GM23338 (cell line): ENCODE results near the gene PEX11A. TPM values are rescaled to one million over a fixed set of nuclear protein-coding genes. Genes with fewer than 3 reads are reported as not detected.

Experiments
- ATAC-seq: fragments of 200-7000 bp; cut with Tn5 transposase; 3 replicates; pipeline ENCODE4 v1.9.1; 2020
- DNase-seq: peaks from one replicate; pipeline ENCODE4 v3.0.0-alpha.2; 2015; ENCODE audit warnings: low spot score
- H2AFZ ChIP-seq: fragments of 200-600 bp; sonication (generic); 2 replicates; pipeline ENCODE4 v1.8.0; 2016; ENCODE audit warnings: antibody characterized with exemption, mild to moderate bottlenecking, moderate library complexity
- H3F3A ChIP-seq: fragments of 200-600 bp; sonication (generic); replicated peaks from 2 replicates; pipeline ENCODE4 v1.8.0; 2017; ENCODE audit warnings: antibody characterized with exemption, mixed run types, low read depth
- H3K27ac ChIP-seq: fragments of 200-600 bp; sonication (generic); 2 replicates; pipeline ENCODE4 v1.6.1; 2016; ENCODE audit warnings: low read depth
- H3K27me3 ChIP-seq: fragments of 200-600 bp; sonication (generic); 2 replicates; pipeline ENCODE4 v1.8.0; 2016; ENCODE audit warnings: mild to moderate bottlenecking, mixed run types, moderate library complexity; ENCODE audit not compliant: insufficient read depth
- H3K36me3 ChIP-seq: fragments of 200-600 bp; sonication (generic); 2 replicates; pipeline ENCODE4 v1.8.0; 2016; ENCODE audit warnings: mild to moderate bottlenecking; ENCODE audit not compliant: insufficient read depth
- H3K4me1 ChIP-seq: fragments of 200-600 bp; sonication (generic); 2 replicates; pipeline ENCODE4 v1.8.0; 2016; ENCODE audit warnings: mild to moderate bottlenecking, moderate library complexity; ENCODE audit not compliant: insufficient read depth
- H3K4me2 ChIP-seq: fragments of 200-600 bp; sonication (generic); 2 replicates; pipeline ENCODE4 v1.7.1; 2017; ENCODE audit warnings: mixed run types
- H3K4me3 ChIP-seq: fragments of 200-600 bp; sonication (generic); 2 replicates; pipeline ENCODE4 v1.6.1; 2016; ENCODE audit warnings: mixed run types
- H3K79me2 ChIP-seq: fragments of 200-600 bp; sonication (generic); replicated peaks from 2 replicates; pipeline ENCODE4 v1.8.0; 2017; ENCODE audit warnings: mild to moderate bottlenecking; ENCODE audit not compliant: insufficient read depth
- H3K9me2 ChIP-seq: fragments of 200-600 bp; sonication (generic); 2 replicates; pipeline ENCODE4 v1.8.0; 2017; ENCODE audit not compliant: insufficient read depth
- H4K20me1 ChIP-seq: fragments of 200-600 bp; sonication (generic); replicated peaks from 2 replicates; pipeline ENCODE4 v1.8.0; 2017; ENCODE audit warnings: mild to moderate bottlenecking; ENCODE audit not compliant: insufficient read depth
- H3K27ac Mint-ChIP-seq: 2 replicates; pipeline ENCODE4 v1.8.0; 2020; ENCODE audit warnings: inconsistent platforms, mild to moderate bottlenecking, moderate library complexity, mixed read lengths
- H3K27me3 Mint-ChIP-seq: 3 replicates; pipeline ENCODE4 v1.8.0; 2022; ENCODE audit warnings: low read depth, mild to moderate bottlenecking, moderate library complexity, mixed read lengths, inconsistent platforms; ENCODE audit not compliant: insufficient read depth, poor library complexity
- H3K36me3 Mint-ChIP-seq: 3 replicates; pipeline ENCODE4 v1.8.0; 2021; ENCODE audit warnings: low read depth, mild to moderate bottlenecking, inconsistent platforms, moderate library complexity, mixed read lengths
- H3K4me1 Mint-ChIP-seq: 3 replicates; pipeline ENCODE4 v1.8.0; 2020; ENCODE audit warnings: mild to moderate bottlenecking, inconsistent platforms, mixed read lengths
- H3K4me3 Mint-ChIP-seq: 3 replicates; pipeline ENCODE4 v1.8.0; 2021; ENCODE audit warnings: moderate library complexity, mild to moderate bottlenecking, inconsistent platforms, mixed read lengths
- H3K9me3 Mint-ChIP-seq: 3 replicates; pipeline ENCODE4 v1.8.0; 2020; ENCODE audit warnings: moderate library complexity, mild to moderate bottlenecking, inconsistent platforms, mixed read lengths
- CREB1 ChIP-seq: fragments of 250-450 bp; sonication (Bioruptor Pico); IDR thresholded peaks from 2 replicates; pipeline ENCODE4 v1.5.0; 2020; ENCODE audit warnings: low read depth, mild to moderate bottlenecking, moderate library complexity
- CTCF ChIP-seq, 2 experiments: fragments of 200-600 bp in 1 of 2; sonication (generic) in 1 of 2; conservative IDR thresholded peaks; 2 replicates each; pipeline versions ENCODE4 v1.5.1 to v1.6.1; 2016 to 2017; ENCODE audit warnings: antibody characterized with exemption in 2 of 2, low read depth in 2 of 2, mild to moderate bottlenecking in 2 of 2, moderate library complexity in 1 of 2
- ETS1 ChIP-seq: IDR thresholded peaks from 2 replicates; pipeline ENCODE4 v1.6.1; 2016; ENCODE audit warnings: antibody characterized with exemption
- EZH2 ChIP-seq: fragments of 200-600 bp; sonication (generic); IDR thresholded peaks from one replicate; pipeline ENCODE4 v1.8.0; 2017; ENCODE audit warnings: antibody characterized with exemption, mild to moderate bottlenecking, low read depth; ENCODE audit not compliant: unreplicated experiment
- EZH2phosphoT487 ChIP-seq: fragments of 200-600 bp; sonication (generic); IDR thresholded peaks from one replicate; pipeline ENCODE4 v1.8.1; 2018; ENCODE audit warnings: antibody characterized with exemption; ENCODE audit not compliant: unreplicated experiment
- JUNB ChIP-seq: IDR thresholded peaks from one replicate; pipeline ENCODE4 v1.6.1; 2016; ENCODE audit warnings: antibody characterized with exemption; ENCODE audit not compliant: unreplicated experiment
- NANOG ChIP-seq: IDR thresholded peaks from 2 replicates; pipeline ENCODE4 v1.6.1; 2016; ENCODE audit warnings: antibody characterized with exemption, borderline replicate concordance
- REST ChIP-seq: IDR thresholded peaks from one replicate; pipeline ENCODE4 v1.6.1; 2018; ENCODE audit warnings: antibody characterized with exemption; ENCODE audit not compliant: unreplicated experiment
- STAT1 ChIP-seq: IDR thresholded peaks from one replicate; pipeline ENCODE4 v1.6.1; 2016; ENCODE audit warnings: antibody characterized with exemption; ENCODE audit not compliant: unreplicated experiment
- ZNF114 ChIP-seq: fragments of 250-450 bp; sonication (Bioruptor Pico); IDR thresholded peaks from 2 replicates; pipeline ENCODE4 v1.5.0; 2020; ENCODE audit warnings: mild to moderate bottlenecking, moderate library complexity
- ZNF331 ChIP-seq: fragments of 250-450 bp; sonication (Bioruptor Pico); IDR thresholded peaks from 2 replicates; pipeline ENCODE4 v1.5.0; 2020; ENCODE audit warnings: low read depth, mild to moderate bottlenecking, moderate library complexity
- ZNF462 ChIP-seq: fragments of 250-450 bp; sonication (Bioruptor Pico); IDR thresholded peaks from 2 replicates; pipeline ENCODE4 v1.5.0; 2020; ENCODE audit warnings: mild to moderate bottlenecking, moderate library complexity
- polyA plus RNA-seq: library from polyadenylated mRNA; unstranded; fragments of >200 nt; fragmentation: Nextera tagmentation; extraction: Ambion mirVana; gene quantifications from 2 replicates; pipeline ENCODE4 v1.2.1, GENCODE V29; 2016
- total RNA-seq: library from RNA; depleted of rRNA; stranded (reverse); fragments of >200 nt; shearing (Covaris generic); gene quantifications from 2 replicates; pipeline ENCODE4 v1.2.3, GENCODE V29; 2014

The PEX11A gene
- total and polyA plus RNA-seq, 2 experiments from 2014 or later, result 2.1 to 4.8 TPM

- Histone ChIP-seq H3F3A (no peaks in the 10 kb centered on the region), H3K27me3 (peaks cover 20% of the 10 kb centered on the region), H4K20me1 (no peaks in the 10 kb centered on the region), H3K36me3 (no peaks in the 10 kb centered on the region), H3K4me1 (peaks cover 16% of the 10 kb centered on the region), H3K9me2 (no peaks in the 10 kb centered on the region), H2AFZ (no peak overlapping the region), H3K79me2 (no peaks in the 10 kb centered on the region), H3K4me2 (no peak overlapping the region), H3K27ac (no peak overlapping the region), H3K4me3 (no peak overlapping the region)
- DNase-seq (no peak), ATAC-seq (no peak)
- H3K27me3 Mint-ChIP-seq, result peaks cover 17% of the 10 kb centered on the region
- H3K4me1 Mint-ChIP-seq, result peaks cover 19% of the 10 kb centered on the region
- no peak overlapping the region for H3K27ac Mint-ChIP-seq
- H3K9me3 Mint-ChIP-seq, result no peaks in the 10 kb centered on the region
- no peak for TF ChIP-seq ETS1
- no peak for TF ChIP-seq ZNF462 (CRISPR knock-in tag)
- no peak for TF ChIP-seq CREB1
- no peak for TF ChIP-seq ZNF331 (CRISPR knock-in tag)
- no peak for TF ChIP-seq REST
- TF ChIP-seq STAT1, result no peak
- no peak for TF ChIP-seq EZH2phosphoT487
- no peak for TF ChIP-seq JUNB
- no peak for TF ChIP-seq NANOG
- no peak for TF ChIP-seq CTCF (conservative IDR thresholded peaks at IDR 0.05; ENCODE audit: low read depth in 2 of 2)
- no peak for TF ChIP-seq EZH2
- no peak for TF ChIP-seq ZNF114 (CRISPR knock-in tag)
- no peak overlapping the region for H3K4me3 Mint-ChIP-seq
- H3K36me3 Mint-ChIP-seq, result no peaks in the 10 kb centered on the region
These were observed 23.5 kb downstream of the PEX11A start for GRCh38 chr15:89666858-89667705.
